Measurements from ENCODE around the gene CHFR. TPM values are rescaled to one million over a fixed set of nuclear protein-coding genes. Genes with fewer than 3 reads are reported as not detected.

CHFR gene
- total and polyA plus RNA-seq, 8 donors, result 14.7 to 107 (median 59.2) TPM

- Histone ChIP-seq H3K4me1 (peaks cover 0 to 7% (median 0%) of the 10 kb centered on the region in 4 donors), H3K4me3 (no peak overlapping the region), H3K27ac (no peak overlapping the region), H3K36me3 (peaks cover 57 to 93% (median 90%) of the 10 kb centered on the region in 4 donors), H3K9me3 (no peaks in the 10 kb centered on the region), H3K27me3 (no peaks in the 10 kb centered on the region)
- TF ChIP-seq POLR2A (IDR thresholded peaks at IDR 0.05) (no peak), POLR2AphosphoS5 (IDR thresholded peaks at IDR 0.05) (no peak), CTCF (IDR thresholded peaks at IDR 0.05) (no peak)
- intact Hi-C loops (cut with DNase I; ENCODE audit: low total_unique reads), result no loop called here
- WGBS, 5 donors, result 88 to 94% (median 91%) methylated on average over 8 of the region's 8 CpGs
- DNase-seq, result no peak
Observed at GRCh38 chr12:132818562-132818961, 68.8 kb downstream of the CHFR start.

GRCh38 chr12:132814232-132814631 lies 73.2 kb downstream of the CHFR start:
- TF ChIP-seq EP300 (IDR thresholded peaks at IDR 0.05) (no peak), POLR2A (IDR thresholded peaks at IDR 0.05) (no peak), POLR2AphosphoS5 (IDR thresholded peaks at IDR 0.05) (no peak), CTCF (IDR thresholded peaks at IDR 0.05) (no peak)
- no peak overlapping the region for H3K27ac ChIP-seq
- no peaks in the 10 kb centered on the region for H3K9me3 ChIP-seq
- 97 to 100% (median 98%) methylated on average over 12 to 21 of the region's 21 CpGs for WGBS, 5 donors
- no peaks in the 10 kb centered on the region for H3K4me1 ChIP-seq
- intact Hi-C loops (cut with DNase I; ENCODE audit: low total_unique reads), result no loop called here
- no peak for DNase-seq
- peaks cover 76 to 94% (median 88%) of the 10 kb centered on the region in 4 donors for H3K36me3 ChIP-seq
- H3K27me3 ChIP-seq, result no peaks in the 10 kb centered on the region
- no peak overlapping the region for H3K4me3 ChIP-seq

GRCh38 chr12:132813443-132813842 lies 74.0 kb downstream of the CHFR start:
- intact Hi-C loops (cut with DNase I; ENCODE audit: low total_unique reads), result no loop called here
- Histone ChIP-seq H3K27ac (no peak overlapping the region), H3K4me1 (no peaks in the 10 kb centered on the region), H3K9me3 (no peaks in the 10 kb centered on the region), H3K36me3 (peaks cover 73 to 94% (median 88%) of the 10 kb centered on the region in 4 donors), H3K4me3 (no peak overlapping the region), H3K27me3 (no peaks in the 10 kb centered on the region)
- 88 to 96% (median 94%) methylated on average over 6 of the region's 6 CpGs for WGBS, 5 donors
- TF ChIP-seq EP300 (IDR thresholded peaks at IDR 0.05) (no peak), POLR2A (IDR thresholded peaks at IDR 0.05) (no peak), CTCF (IDR thresholded peaks at IDR 0.05) (no peak), POLR2AphosphoS5 (IDR thresholded peaks at IDR 0.05) (no peak)
- no peak for DNase-seq

GRCh38 chr12:132812631-132813305 lies 74.6 kb downstream of the CHFR start:
- Histone ChIP-seq H3K4me1 (no peaks in the 10 kb centered on the region), H3K27me3 (no peaks in the 10 kb centered on the region), H3K9me3 (no peaks in the 10 kb centered on the region), H3K27ac (no peak overlapping the region), H3K4me3 (no peak overlapping the region), H3K36me3 (peaks cover 74 to 94% (median 88%) of the 10 kb centered on the region in 4 donors)
- DNase-seq, result no peak
- intact Hi-C loops (cut with DNase I; ENCODE audit: low total_unique reads), result no loop called here
- 79 to 90% (median 86%) methylated on average over 8 of the region's 8 CpGs for WGBS, 5 donors
- TF ChIP-seq EP300 (IDR thresholded peaks at IDR 0.05) (no peak), CTCF (IDR thresholded peaks at IDR 0.05) (no peak), POLR2AphosphoS5 (IDR thresholded peaks at IDR 0.05) (no peak), POLR2A (IDR thresholded peaks at IDR 0.05) (no peak)

Measured in stomach (tissue), 9 donors.